Stimulated activated CD8-positive, alpha-beta memory T cell treated with anti-CD3 and anti-CD28 coated beads, Interleukin-7, amount 100 ng/mL, for 4 hours (primary cell): ENCODE measurements around the gene SNX9.
"Not testable (repeated sequence)": the region's sequence is repeated elsewhere in the genome, so short reads cannot be mapped to it uniquely, and the experiment has no call there.

ENCODE experiments used
- DNase-seq, 2 donors: peaks; one replicate each; pipeline ENCODE4 v3.0.0-alpha.2; 2020; ENCODE audit warnings: low read depth in 2 of 2

Gene SNX9

GRCh38 chr6:157921685-157922367 is 98.8 kb downstream of the SNX9 start:
- DNase-seq: no peak

- DNase-seq: no peak
Measured at GRCh38 chr6:157925771-157926170, 102.7 kb downstream of the SNX9 start.

DNA sequence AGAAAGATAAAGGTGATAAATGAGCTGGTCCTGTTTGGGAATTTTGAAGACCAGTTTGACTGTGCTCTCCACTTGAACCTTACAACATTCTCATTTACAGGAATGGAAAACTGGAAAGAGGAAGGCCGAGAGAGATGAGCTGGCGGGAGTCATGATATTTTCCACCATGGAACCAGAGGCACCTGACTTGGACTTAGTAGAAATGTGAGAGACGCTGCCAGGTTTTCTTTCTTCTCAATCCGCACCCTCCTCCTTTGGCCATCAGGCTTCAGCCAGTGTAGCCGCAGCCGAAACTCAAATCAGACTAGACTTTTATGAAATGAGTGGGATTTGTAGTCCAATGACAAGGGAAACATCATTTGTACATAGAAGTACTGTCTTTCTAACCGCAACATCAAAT is 104.0 kb downstream of the SNX9 start:
- no peak for DNase-seq

GRCh38 chr6:157928428-157928827 is 105.4 kb downstream of the SNX9 start:
- DNase-seq: no peak

- DNase-seq: no peak
Measured at GRCh38 chr6:157929076-157929475, 106.0 kb downstream of the SNX9 start.

DNA sequence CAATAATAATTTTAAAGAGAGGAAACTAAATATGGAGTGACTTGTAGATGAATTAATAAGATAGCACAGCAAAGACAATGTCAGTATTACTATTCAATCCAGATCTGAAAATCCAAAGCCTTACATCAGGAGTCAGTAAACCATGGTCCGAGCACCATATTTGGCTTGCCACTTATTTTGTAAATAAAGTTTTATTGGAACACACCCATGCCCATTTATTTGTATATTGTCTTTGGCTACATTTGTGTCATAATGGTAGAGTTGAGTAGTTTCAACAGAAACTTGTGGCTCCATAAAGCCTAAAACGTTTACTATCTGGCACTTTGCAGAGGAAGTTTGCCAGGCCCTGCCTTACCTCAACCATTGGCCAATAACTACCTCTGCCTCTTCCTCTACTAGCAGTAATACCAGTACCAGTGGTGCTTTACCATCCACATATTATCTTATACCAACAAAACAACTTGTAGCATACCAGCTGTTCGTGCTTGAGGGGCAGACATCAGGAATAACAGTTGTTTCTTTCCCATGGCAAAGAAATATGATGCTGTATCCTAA is 106.8 kb downstream of the SNX9 start:
- DNase-seq: no peak

DNA sequence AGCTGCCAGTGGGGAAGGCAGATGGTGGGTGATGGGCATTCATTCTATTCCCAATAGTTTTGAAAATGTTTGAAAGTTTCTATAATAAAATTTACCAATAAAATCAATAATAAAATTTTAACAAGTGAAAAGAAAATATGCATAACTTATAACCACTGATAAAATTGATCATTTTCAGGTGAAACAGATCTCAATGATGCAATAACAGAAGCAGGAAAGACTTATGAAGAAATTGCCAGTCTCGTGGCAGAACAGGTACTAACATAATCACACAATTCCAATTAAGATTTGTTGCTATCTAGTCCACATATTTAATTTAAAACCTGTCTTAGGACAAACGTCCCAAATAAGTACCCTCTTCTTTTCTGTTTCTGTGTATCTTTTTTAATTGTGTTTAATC is 112.7 kb downstream of the SNX9 start:
- no peak for DNase-seq

- no peak for DNase-seq
Measured at GRCh38 chr6:157937318-157937717, 114.3 kb downstream of the SNX9 start.

GRCh38 chr6:157937916-157938315 is 114.9 kb downstream of the SNX9 start:
- no peak for DNase-seq

- DNase-seq: peak; percentile 26 to 34
Measured at GRCh38 chr6:157940375-157941036, 117.5 kb downstream of the SNX9 start.

GRCh38 chr6:157941101-157941863 is 118.2 kb downstream of the SNX9 start:
- no peak for DNase-seq

GRCh38 chr6:157942351-157942750 is 119.3 kb downstream of the SNX9 start:
- DNase-seq: no peak

GRCh38 chr6:157943249-157943963 is 120.4 kb downstream of the SNX9 start:
- DNase-seq: no peak

DNA sequence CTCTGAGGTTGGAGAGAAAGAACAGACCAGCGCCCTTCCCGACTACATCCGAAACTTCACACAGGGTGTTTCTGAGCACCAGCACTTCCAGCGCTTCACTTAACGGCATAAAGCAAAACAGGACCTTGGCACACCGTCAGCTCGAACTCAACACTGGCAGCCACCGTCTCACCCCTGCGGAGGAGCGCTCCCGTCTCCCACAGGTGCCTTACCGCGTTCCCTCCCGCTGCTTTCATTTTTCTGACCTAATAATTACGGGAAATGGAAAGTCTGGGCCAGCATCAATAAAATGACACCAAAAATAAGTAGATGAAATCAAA is 120.9 kb downstream of the SNX9 start:
- no peak for DNase-seq

DNA sequence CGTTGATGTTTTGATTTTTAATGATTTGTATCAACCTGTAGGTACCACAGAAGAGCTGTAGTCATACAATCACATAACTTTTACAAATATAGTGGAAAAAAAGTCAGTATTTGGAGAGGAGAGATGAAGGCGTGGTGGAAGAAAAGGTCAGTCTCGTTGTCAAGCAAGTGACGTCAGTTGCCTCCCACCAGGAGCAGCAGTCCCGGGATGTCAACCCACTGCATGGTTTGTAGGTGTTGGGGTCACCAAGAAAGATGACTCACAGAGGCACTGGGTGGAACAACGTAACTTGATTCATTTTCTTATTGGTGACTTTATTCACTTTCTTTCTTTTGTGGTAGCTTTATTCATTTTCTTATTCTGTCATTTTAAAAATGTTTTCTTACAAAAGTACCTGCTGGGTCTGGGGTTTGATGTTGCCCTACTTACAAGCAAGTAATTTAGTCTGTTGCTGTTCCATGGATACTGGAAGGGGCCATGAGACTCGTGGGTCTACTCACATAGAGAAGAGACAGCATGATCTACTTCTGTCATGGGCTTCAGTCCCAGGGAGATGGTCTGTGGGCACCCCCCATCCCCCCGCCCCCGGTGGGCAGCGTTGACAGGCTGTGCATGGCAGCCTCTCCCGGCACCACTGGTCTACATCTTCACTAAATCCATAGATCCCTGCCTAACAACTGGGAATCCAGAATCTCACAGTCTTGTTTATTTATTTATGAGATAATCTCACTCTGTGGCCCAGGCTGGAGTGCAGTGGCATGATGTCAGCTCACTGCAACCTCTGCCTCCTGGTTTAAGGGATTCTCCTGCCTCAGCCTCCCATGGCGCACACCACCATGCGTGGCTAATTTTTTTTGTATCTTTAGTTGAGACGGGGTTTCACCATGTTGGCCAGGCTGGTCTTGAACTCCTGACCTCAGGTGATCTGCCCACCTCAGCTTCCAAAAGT is 122.2 kb downstream of the SNX9 start:
- peak; percentile 58 to 62 for DNase-seq

GRCh38 chr6:157946053-157946617 is 123.1 kb downstream of the SNX9 start:
- DNase-seq: no peak

GRCh38 chr6:157946865-157947532 is 124.0 kb downstream of the SNX9 start:
- DNase-seq: no peak

DNA sequence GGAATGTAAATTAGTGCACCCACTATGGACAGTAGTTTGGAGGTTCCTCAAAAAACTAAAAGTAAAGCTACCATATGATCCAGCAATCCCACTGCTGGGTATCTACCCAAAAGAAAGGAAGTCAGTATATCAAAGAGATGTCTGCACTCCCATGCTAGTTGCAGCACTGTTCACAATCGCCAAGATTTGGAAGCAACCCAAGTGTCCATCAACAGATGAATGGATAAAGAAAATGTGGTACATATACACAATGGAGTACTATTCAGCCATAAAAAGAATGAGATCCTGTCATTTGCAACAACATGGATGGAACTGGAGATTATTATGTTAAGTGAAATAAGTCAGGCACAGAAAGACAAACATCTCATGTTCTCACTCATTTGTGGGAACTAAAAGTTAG is 127.9 kb downstream of the SNX9 start:
- not testable (repeated sequence) for DNase-seq

GRCh38 chr6:157951828-157952227 is 128.8 kb downstream of the SNX9 start:
- no peak for DNase-seq

DNA sequence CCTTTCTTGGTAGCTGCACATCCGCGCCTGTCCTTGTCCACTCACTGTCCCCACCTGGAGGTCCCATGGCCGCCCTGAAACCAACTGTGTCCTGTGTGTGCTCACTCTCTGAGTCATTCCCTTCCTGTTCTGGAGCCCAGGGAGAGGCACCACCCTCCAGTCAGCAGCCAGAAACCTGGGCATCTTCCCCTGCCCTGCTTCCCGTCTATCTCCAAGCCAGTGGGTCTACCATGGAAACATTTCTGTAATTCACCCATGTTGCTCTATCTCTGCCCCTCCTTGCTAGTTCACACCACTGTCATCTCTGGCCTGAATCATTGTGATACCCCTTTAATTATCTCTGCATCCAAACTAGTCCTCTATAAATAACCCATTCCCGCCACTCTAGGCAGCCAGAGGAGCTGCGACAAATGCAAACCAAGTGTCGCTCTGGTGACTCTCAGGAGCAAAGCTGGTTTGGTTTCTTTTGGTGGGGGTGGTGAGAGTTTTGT is 129.9 kb downstream of the SNX9 start:
- no peak for DNase-seq
